KOPT-K1 (cell line): ENCODE results near the gene PLPP3.

ENCODE experiments used
- H3K27ac ChIP-seq: fragments of 200-600 bp; sonication (generic); 2 replicates; pipeline ENCODE4 v1.5.1; 2016; ENCODE audit warnings: antibody characterized with exemption, mild to moderate bottlenecking, low read depth, low read length; ENCODE audit not compliant: poor library complexity, severe bottlenecking
- H3K36me3 ChIP-seq: fragments of 200-600 bp; sonication (generic); 2 replicates; pipeline ENCODE4 v1.5.1; 2017; ENCODE audit warnings: antibody characterized with exemption, mild to moderate bottlenecking, low read length, moderate library complexity; ENCODE audit not compliant: insufficient read depth
- H3K9me3 ChIP-seq: fragments of 200-600 bp; sonication (generic); 2 replicates; pipeline ENCODE4 v1.5.1; 2017; ENCODE audit warnings: antibody characterized with exemption, low read length, mild to moderate bottlenecking; ENCODE audit not compliant: insufficient read depth, poor library complexity, severe bottlenecking

PLPP3 gene

GRCh38 chr1:56529801-56530200 is 49.6 kb downstream of the PLPP3 start:
- Histone ChIP-seq H3K36me3 (no peaks in the 10 kb centered on the region), H3K9me3 (no peaks in the 10 kb centered on the region), H3K27ac (no peak overlapping the region)

DNA sequence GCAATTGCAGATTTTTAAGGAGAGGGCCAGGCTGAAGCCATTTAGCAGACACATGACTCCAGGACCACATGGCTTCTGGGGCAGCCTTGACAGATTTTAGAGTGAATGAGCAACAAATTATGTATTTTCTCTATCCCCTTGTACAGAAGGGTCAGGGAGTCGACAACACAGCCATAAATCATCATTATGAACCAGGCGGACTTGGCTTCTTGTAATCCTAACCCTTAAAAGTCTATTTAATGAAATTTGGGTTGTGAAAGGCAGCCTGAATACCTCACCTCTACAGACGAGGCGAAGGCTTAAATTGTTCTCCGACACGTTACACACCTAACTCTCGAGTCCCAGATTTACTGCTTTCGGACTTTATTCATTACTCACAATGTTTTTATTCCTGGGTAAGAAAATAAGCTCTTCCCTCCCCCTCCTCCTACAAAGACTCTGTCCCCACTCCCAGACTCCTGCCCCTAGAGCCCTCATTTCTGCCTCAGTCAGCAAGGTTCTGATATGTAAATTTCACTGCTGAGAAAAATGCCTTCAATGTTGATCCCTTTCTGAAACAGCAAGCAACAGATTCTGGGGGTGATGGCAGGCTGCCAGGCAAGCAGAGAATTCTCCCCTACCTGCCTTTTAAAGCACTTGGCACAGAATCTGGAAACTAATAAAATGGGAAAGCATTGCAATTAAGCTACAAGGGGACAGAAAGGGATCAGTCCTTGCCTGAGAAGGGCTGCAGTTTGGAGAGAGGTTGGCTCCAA is 51.6 kb downstream of the PLPP3 start:
- no peaks in the 10 kb centered on the region for H3K9me3 ChIP-seq
- H3K27ac ChIP-seq, result peak overlapping the region; percentile 21
- H3K36me3 ChIP-seq, result no peaks in the 10 kb centered on the region

DNA sequence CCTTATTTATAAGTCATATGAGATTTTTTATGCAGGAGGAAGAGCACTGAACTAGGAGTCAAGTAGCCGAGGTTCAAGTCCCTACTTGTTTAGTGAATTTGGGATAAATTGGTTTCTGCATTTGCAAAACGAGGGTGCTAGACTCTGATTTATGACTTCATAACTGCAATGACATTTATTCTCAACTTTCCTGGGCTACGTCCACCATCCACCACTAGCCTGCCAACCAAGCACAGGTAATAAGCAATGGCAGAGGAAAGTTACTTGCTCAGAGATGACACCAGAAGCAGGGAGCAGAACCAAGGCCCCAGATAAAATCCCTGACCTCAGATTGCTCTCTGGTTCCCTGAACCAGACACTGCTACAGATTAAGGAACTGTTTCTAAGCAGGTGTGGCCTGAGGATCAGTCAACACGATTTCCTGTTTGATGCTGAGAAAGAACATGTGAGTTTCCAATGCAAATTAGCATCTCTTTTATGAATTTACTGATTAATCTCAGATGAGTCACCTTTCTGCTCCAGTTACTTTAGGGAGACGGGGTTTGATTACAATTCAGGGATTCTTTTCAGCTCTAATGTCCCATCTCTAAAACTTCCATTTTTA is 52.7 kb downstream of the PLPP3 start:
- Histone ChIP-seq H3K27ac (peak overlapping the region; percentile 43), H3K36me3 (no peaks in the 10 kb centered on the region), H3K9me3 (no peaks in the 10 kb centered on the region)

DNA sequence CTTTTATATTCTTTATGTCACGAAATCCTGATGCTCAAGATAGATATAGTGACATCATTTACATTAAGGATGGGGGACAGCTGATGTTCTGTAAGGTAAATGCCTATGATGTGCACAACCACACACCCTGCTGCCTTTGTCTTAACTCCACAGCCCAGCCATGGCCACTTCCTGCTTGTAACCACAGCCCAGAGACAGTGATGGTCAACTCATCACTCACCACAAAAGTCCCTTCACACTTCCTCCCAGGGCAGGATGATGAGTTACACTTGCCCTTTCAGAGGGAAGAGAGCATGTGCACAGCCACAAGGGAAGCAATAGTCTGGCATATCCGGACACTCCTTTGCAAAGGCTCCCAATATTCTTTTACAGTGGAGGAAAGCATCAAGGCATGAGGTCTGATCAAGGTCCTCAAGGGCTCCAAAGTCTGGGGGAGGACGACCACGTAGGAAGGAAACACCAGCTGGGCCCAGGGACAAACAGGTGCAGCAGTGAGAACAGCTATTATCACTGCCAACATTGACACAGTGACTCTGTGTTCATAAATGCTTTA is 53.8 kb downstream of the PLPP3 start:
- no peaks in the 10 kb centered on the region for H3K36me3 ChIP-seq
- no peaks in the 10 kb centered on the region for H3K9me3 ChIP-seq
- peak overlapping the region; percentile 43 for H3K27ac ChIP-seq

- H3K27ac ChIP-seq, result no peak overlapping the region
- no peaks in the 10 kb centered on the region for H3K9me3 ChIP-seq
- H3K36me3 ChIP-seq, result no peaks in the 10 kb centered on the region
These were observed 55.1 kb downstream of the PLPP3 start for GRCh38 chr1:56524263-56524662.

- H3K9me3 ChIP-seq, result no peaks in the 10 kb centered on the region
- no peak overlapping the region for H3K27ac ChIP-seq
- no peaks in the 10 kb centered on the region for H3K36me3 ChIP-seq
These were observed 56.7 kb downstream of the PLPP3 start for GRCh38 chr1:56522680-56523079.

DNA sequence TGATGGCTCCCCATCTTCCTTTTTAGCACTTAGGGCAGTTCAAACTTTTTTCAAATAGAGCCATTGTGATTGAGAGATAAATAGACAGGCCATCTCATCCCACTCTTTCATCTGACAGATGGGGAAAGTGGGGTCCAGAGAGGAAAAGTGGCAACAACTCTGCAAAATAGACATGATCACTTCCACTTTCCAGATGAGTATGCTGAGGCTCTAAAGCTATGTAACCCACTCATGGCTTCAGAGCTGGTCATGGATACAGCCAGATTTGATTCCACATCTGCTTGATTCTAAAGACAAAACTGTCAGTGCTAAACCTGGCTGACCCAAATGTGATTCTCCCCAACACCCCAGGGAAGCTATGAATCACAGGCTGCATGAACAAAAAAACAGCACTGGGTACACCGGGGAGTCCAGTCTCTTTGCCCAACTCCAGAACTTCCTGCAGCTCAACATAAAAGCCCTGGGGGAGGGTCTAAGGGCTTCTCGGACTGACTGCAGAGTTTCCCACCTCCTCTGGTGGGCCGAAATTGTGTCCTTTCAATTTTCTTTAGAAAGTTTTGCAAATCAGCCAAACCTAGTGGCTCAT is 59.3 kb downstream of the PLPP3 start:
- Histone ChIP-seq H3K36me3 (no peaks in the 10 kb centered on the region), H3K27ac (no peak overlapping the region), H3K9me3 (no peaks in the 10 kb centered on the region)

DNA sequence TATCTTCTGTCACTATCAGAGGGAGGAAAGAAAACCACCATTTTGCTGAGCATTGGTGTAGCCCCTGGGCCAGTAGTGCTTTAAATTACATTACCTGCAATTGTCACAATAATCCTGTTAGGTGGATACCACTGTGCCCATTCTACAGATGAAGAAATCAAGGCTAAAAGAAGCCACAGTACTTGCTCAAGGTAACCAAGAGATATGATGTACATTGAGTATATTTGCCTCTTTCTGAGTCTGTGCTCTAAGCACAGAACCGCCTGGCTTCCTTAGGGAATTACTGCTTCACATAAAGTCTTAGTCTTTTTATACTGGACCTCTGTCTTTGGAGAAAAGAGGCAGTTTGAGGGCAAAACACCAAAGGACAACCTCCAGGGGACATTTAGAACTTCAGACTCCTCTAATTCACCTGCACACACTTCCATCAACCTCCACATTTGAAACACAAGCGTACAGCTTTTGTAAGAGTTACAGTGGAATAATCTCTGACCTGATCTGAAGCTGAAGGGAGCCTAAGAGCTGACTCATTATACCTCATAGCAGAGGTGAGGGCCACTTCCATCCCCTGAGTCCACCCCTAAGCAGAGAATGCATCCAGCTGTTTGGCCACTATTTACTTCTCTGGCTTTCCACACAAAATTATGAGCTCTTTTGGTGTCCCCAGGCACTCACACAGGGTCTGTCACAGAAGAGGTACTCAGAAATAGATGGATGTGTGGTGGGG is 61.8 kb downstream of the PLPP3 start:
- no peaks in the 10 kb centered on the region for H3K9me3 ChIP-seq
- H3K27ac ChIP-seq, result no peak overlapping the region
- H3K36me3 ChIP-seq, result no peaks in the 10 kb centered on the region

DNA sequence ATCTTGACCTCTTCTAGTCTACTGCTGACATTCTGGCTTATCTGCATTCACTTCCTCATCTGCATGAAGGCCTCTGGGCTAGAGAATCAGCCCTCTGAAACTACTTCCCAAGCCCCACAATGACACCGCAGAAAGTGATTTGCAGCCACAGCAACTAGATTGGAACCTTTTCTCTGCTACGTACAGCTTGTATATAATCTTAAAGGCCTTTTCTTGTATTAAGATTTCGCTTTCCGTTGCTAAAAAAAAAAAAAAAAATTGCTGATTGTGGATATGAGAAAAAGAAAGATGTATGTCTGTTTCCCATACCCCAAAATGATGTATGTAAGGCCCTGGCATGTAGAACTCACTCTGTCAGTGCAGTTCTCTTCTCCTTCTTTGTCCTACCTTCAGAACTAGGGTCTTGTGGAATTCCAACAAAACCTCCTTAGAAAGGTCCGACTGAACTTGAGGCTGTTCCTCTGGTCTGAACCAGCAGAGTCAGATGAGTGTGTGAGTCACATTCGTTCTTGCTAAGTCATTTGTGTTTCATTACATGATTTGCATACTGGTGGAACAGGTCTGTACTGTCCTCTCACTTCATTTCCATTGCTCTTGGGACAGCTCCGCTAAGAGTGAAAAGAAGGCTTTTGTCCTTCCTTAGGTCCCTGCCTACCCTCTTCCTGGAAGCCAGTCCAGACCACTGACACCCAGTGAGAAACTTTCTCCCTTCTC is 62.7 kb downstream of the PLPP3 start:
- Histone ChIP-seq H3K36me3 (no peaks in the 10 kb centered on the region), H3K27ac (no peak overlapping the region), H3K9me3 (no peaks in the 10 kb centered on the region)

GRCh38 chr1:56515898-56516538 is 63.3 kb downstream of the PLPP3 start:
- Histone ChIP-seq H3K9me3 (no peaks in the 10 kb centered on the region), H3K36me3 (no peaks in the 10 kb centered on the region), H3K27ac (no peak overlapping the region)

DNA sequence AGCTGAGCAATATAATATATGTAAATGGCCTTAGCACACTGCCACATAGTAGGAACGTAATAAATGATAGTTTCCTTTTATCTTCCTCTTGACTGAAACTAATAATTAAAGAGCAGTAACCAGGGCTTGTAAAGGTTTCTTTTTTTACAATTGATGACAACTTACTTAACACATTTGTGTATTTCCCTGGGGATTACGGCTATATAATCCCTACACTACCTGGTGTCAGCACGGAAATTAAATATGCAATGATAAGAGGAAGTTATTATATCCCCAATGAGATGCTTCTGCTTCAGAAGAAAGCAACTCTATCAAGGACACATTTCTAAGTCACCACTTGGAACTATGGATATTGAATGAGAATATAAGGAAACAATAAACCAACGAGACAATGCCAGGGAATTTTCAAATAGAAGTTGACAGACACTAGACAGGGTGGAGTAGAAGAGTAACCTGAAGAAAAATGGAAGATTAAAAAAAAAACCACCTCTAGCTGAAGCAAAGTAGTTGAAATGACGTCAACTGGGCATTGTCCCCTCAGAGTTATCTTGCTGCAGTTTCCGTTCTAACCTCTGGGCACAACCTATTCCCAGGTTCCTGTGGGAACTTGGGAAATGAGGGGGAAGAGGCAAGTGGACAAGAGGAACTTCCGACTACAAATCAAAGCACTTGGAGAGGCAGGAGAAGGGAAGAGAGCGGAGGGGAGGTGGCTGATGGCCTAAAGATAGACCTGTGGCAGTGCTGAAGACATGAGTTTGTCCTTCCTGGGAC is 66.5 kb downstream of the PLPP3 start:
- H3K9me3 ChIP-seq, result no peaks in the 10 kb centered on the region
- H3K27ac ChIP-seq, result no peak overlapping the region
- H3K36me3 ChIP-seq, result no peaks in the 10 kb centered on the region

GRCh38 chr1:56511766-56512165 is 67.6 kb downstream of the PLPP3 start:
- Histone ChIP-seq H3K27ac (no peak overlapping the region), H3K36me3 (no peaks in the 10 kb centered on the region), H3K9me3 (no peaks in the 10 kb centered on the region)

GRCh38 chr1:56511364-56511763 is 68.0 kb downstream of the PLPP3 start:
- Histone ChIP-seq H3K27ac (no peak overlapping the region), H3K36me3 (no peaks in the 10 kb centered on the region)

GRCh38 chr1:56510642-56511021 is 68.7 kb downstream of the PLPP3 start:
- no peaks in the 10 kb centered on the region for H3K9me3 ChIP-seq
- no peaks in the 10 kb centered on the region for H3K36me3 ChIP-seq
- H3K27ac ChIP-seq, result no peak overlapping the region

More at GRCh38 chr1:56511364-56511763, 68.0 kb downstream of the PLPP3 start:
- H3K9me3 ChIP-seq, result no peaks in the 10 kb centered on the region
